Right atrium auricular region (tissue), 2 donors: ENCODE results near the gene LHFPL6. TPM values are rescaled to one million over a fixed set of nuclear protein-coding genes. Genes with fewer than 3 reads are reported as not detected.

Experiments used
- DNase-seq: peaks from one replicate; pipeline ENCODE4 v3.0.0-alpha.2; 2019; ENCODE audit warnings: low spot score
- H3K27ac ChIP-seq, 2 donors: fragments of 200-600 bp; sonication (generic); 1 replicate in 1 of 2; 2 replicates in 1 of 2; pipeline ENCODE4 v1.5.1; 2016 to 2019
- H3K27me3 ChIP-seq, 2 donors: fragments of 200-600 bp; sonication (generic); one replicate each; pipeline versions ENCODE4 v1.5.1 to v1.6.0; 2017 to 2019
- H3K36me3 ChIP-seq: fragments of 200-600 bp; sonication (generic); one replicate; pipeline ENCODE4 v1.5.1; 2016
- H3K4me1 ChIP-seq, 2 donors: fragments of 200-600 bp; sonication (generic); one replicate each; pipeline versions ENCODE4 v1.5.1 to v1.6.0; 2017 to 2019
- H3K4me3 ChIP-seq, 2 donors: fragments of 200-600 bp; sonication (generic); 1 replicate in 1 of 2; 2 replicates in 1 of 2; pipeline ENCODE4 v1.5.1; 2017 to 2019; ENCODE audit warnings: mild to moderate bottlenecking in 1 of 2, moderate library complexity in 1 of 2
- H3K9me3 ChIP-seq, 2 donors: fragments of 200-600 bp; sonication (generic); one replicate each; pipeline ENCODE4 v1.5.1; 2019
- total RNA-seq, 2 donors: library from RNA; depleted of rRNA; stranded (reverse); fragments of >200 nt; gene quantifications; one replicate each; pipeline ENCODE4 v1.1.0, GENCODE V29; 2016
- TF ChIP-seq, protein P1 (sequence below), 2 donors: fragments of 200-600 bp; sonication (generic); IDR thresholded peaks; one replicate each; pipeline ENCODE4 v1.5.1; 2019; ENCODE audit warnings: antibody characterized with exemption in 2 of 2

Gene LHFPL6
- total RNA-seq, 2 donors from 2014 or later: 39.0 to 57.2 TPM

DNA sequence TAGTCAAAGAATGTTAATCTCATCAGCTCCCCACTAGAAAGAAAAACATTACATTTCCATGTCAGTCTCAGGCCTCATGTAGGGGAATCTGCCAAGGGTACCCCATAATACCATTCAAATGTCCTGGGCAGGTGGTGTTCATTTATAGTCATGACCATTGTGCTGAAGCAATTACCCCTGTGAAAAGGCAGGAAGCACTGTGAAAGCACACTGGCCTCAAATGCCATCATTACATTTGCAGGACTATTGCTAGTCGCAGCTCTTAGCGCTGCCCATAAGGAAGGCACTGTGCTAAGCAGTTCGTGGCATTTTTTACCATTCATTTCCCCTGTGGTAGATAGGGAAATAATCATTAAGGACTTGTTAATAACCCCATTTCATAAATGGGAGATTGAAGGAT is 109.0 kb downstream of the LHFPL6 start:
- H3K27me3 ChIP-seq: no peaks in the 10 kb centered on the region
- H3K27ac ChIP-seq: no peak overlapping the region
- TF ChIP-seq, protein P1, sequence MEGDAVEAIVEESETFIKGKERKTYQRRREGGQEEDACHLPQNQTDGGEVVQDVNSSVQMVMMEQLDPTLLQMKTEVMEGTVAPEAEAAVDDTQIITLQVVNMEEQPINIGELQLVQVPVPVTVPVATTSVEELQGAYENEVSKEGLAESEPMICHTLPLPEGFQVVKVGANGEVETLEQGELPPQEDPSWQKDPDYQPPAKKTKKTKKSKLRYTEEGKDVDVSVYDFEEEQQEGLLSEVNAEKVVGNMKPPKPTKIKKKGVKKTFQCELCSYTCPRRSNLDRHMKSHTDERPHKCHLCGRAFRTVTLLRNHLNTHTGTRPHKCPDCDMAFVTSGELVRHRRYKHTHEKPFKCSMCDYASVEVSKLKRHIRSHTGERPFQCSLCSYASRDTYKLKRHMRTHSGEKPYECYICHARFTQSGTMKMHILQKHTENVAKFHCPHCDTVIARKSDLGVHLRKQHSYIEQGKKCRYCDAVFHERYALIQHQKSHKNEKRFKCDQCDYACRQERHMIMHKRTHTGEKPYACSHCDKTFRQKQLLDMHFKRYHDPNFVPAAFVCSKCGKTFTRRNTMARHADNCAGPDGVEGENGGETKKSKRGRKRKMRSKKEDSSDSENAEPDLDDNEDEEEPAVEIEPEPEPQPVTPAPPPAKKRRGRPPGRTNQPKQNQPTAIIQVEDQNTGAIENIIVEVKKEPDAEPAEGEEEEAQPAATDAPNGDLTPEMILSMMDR (IDR thresholded peaks at IDR 0.05): no peak
- no peak for DNase-seq
- H3K4me3 ChIP-seq: no peak overlapping the region
- H3K36me3 ChIP-seq: no peaks in the 10 kb centered on the region
- peaks cover 0 to 38% of the 10 kb centered on the region in 2 donors for H3K4me1 ChIP-seq
- H3K9me3 ChIP-seq: no peaks in the 10 kb centered on the region

DNA sequence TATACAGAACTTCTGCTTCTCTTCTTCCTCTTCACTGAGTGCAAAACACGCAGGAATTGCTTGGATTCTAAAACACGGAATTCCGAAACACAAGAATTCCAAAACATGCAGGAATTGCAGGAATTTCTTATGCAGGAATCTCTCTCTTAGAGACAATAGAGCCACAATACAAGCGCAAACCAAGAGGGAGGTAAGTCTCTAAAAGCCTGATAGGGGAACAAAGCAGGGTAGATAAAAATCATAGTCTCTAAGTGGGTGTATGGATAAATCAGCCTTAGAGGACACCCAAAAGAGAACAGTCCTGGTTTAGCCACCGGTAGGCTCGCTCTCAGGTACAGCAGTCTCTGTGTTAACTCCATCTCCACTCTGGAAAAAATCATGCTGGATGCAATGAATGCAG is 112.9 kb downstream of the LHFPL6 start:
- no peaks in the 10 kb centered on the region for H3K9me3 ChIP-seq
- no peak overlapping the region for H3K4me3 ChIP-seq
- peaks cover 0 to 21% of the 10 kb centered on the region in 2 donors for H3K4me1 ChIP-seq
- no peak overlapping the region for H3K27ac ChIP-seq
- TF ChIP-seq, protein P1 (IDR thresholded peaks at IDR 0.05): no peak
- no peaks in the 10 kb centered on the region for H3K27me3 ChIP-seq
- no peak for DNase-seq
- no peaks in the 10 kb centered on the region for H3K36me3 ChIP-seq

DNA sequence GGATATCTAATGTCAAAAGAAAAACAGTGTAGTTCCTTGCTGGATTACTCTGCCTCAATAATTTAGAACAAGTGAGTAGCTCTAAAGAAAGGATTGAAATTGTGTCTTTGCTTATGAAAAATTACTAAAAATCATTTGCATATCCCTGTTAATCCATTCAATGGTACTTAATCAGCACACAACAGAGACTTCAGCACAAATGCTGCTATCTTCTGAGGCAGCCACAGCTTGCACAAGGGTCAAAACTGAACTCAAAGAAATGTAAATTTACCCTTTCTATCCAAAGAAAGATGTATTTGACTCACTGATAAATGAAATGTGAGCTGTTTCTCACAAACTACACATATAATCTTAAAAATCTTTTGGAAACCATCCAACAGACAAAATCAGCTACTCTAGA is 116.2 kb downstream of the LHFPL6 start:
- no peak overlapping the region for H3K27ac ChIP-seq
- TF ChIP-seq, protein P1 (IDR thresholded peaks at IDR 0.05): no peak
- H3K4me3 ChIP-seq: no peak overlapping the region
- no peaks in the 10 kb centered on the region for H3K9me3 ChIP-seq
- DNase-seq: no peak
- H3K27me3 ChIP-seq: no peaks in the 10 kb centered on the region
- no peaks in the 10 kb centered on the region for H3K36me3 ChIP-seq
- H3K4me1 ChIP-seq: peaks cover 0 to 13% of the 10 kb centered on the region in 2 donors

DNA sequence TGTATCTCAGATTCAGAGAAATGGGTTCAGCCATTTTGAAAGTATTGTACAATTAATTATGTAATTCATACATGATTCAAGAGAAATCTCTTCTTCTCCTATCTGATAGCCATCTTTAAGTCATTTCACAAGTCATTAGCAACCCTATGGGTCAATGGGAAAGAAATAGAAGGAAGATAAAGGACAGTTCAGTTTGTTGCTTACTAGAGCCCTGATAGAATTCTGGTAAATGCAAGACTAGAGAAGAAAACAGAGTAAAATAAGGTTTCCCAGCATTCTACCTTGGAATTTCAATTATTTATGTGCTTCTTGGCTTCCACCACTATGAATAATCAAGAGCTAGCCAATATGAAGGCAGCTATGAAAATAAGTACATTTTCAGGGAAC is 117.7 kb downstream of the LHFPL6 start:
- no peaks in the 10 kb centered on the region for H3K36me3 ChIP-seq
- H3K27ac ChIP-seq: no peak overlapping the region
- no peak overlapping the region for H3K4me3 ChIP-seq
- TF ChIP-seq, protein P1 (IDR thresholded peaks at IDR 0.05): no peak
- no peaks in the 10 kb centered on the region for H3K9me3 ChIP-seq
- peaks cover 0 to 13% of the 10 kb centered on the region in 2 donors for H3K4me1 ChIP-seq
- no peaks in the 10 kb centered on the region for H3K27me3 ChIP-seq
- DNase-seq: no peak

DNA sequence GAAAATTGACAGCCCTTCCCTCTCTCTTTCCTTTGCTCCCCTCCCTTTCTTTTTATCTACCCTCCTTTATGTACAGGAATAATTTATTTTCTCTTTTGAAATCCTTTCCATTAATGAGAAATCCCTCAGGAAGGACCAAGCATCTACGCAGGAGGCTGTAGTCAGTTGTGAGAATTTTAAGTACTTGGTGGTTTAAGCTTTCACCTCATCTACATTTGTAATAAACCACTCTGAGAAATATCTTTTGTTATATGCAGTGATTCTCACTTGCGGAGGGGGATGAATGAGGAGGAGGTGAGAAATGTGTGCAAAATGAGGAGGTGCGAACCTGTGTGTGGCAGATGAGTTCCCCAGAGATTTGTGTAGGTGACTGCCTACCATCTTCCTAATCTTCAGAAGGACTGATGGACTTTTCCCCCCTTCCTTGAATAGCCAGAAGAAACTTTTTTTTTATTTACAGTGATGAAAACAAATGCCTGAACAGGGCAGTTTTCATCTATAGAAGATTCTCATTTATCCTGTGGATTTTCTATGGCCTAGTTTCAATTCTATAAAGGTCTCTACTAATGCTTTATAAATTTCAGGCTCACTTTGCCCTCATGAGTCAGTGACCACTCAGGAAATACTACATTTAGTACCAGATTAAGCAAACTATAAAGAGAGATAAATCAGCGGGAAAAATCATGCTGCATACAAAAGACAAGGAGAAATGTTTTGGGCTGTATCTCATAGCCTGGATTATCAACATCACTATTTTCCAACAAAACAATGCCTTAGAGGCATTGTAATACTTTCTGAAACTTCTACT is 118.3 kb downstream of the LHFPL6 start:
- no peak overlapping the region for H3K4me3 ChIP-seq
- peaks cover 0 to 13% of the 10 kb centered on the region in 2 donors for H3K4me1 ChIP-seq

More for the DNA sequence above, 118.3 kb downstream of the LHFPL6 start:
- Histone ChIP-seq H3K27me3 (no peaks in the 10 kb centered on the region), H3K9me3 (no peaks in the 10 kb centered on the region), H3K36me3 (no peaks in the 10 kb centered on the region), H3K27ac (no peak overlapping the region)
- TF ChIP-seq, protein P1 (IDR thresholded peaks at IDR 0.05): no peak
- no peak for DNase-seq
